Stimulated activated naive CD8-positive, alpha-beta T cell treated with anti-CD3 and anti-CD28 coated beads, Interleukin-15, amount 100 ng/mL, for 72 hours (primary cell): ENCODE results near the gene INPP5J.
A peak's percentile ranks its signal among the peaks of the same experiment; 100 is the strongest.
"Not testable (repeated sequence)": the region's sequence is repeated elsewhere in the genome, so short reads cannot be mapped to it uniquely, and the experiment has no call there.

Source experiments
- ATAC-seq: fragments of 150-1000 bp; cut with Tn5 transposase; 2 replicates; pipeline ENCODE4 v1.10.0; 2021; ENCODE audit warnings: mild to moderate bottlenecking, moderate library complexity
- DNase-seq, 2 donors: peaks; one replicate each; pipeline ENCODE4 v3.0.0; 2021 to 2022
- H3K27ac Mint-ChIP-seq, 2 donors: one replicate each; pipeline ENCODE4 v1.8.0; 2022; ENCODE audit warnings: mild to moderate bottlenecking in 2 of 2, mixed read lengths in 2 of 2, moderate library complexity in 2 of 2
- H3K27me3 Mint-ChIP-seq: one replicate; pipeline ENCODE4 v1.8.0; 2022; ENCODE audit warnings: mixed read lengths
- H3K4me1 Mint-ChIP-seq: one replicate; pipeline ENCODE4 v1.8.0; 2022; ENCODE audit warnings: mild to moderate bottlenecking, mixed read lengths
- H3K4me3 Mint-ChIP-seq, 2 donors: one replicate each; pipeline ENCODE4 v1.8.0; 2022; ENCODE audit warnings: mild to moderate bottlenecking in 2 of 2, mixed read lengths in 2 of 2, moderate library complexity in 1 of 2
- H3K9me3 Mint-ChIP-seq, 2 donors: one replicate each; pipeline ENCODE4 v1.8.0; 2022; ENCODE audit warnings: mixed read lengths in 2 of 2

The INPP5J gene

GRCh38 chr22:31105282-31105929 lies 17.4 kb upstream of the INPP5J start:
- DNase-seq (no peak), ATAC-seq (no peak)
- Mint-ChIP-seq H3K4me3 (no peak overlapping the region), H3K4me1 (peaks cover 24% of the 10 kb centered on the region), H3K27ac (no peak overlapping the region), H3K27me3 (no peaks in the 10 kb centered on the region), H3K9me3 (no peaks in the 10 kb centered on the region)

- ATAC-seq = no peak
- H3K9me3 Mint-ChIP-seq = no peaks in the 10 kb centered on the region
- peaks cover 24% of the 10 kb centered on the region for H3K4me1 Mint-ChIP-seq
- peak overlapping the region in 1 of 2 donors; percentile 59 for H3K27ac Mint-ChIP-seq
- DNase-seq = no peak
- H3K27me3 Mint-ChIP-seq = no peaks in the 10 kb centered on the region
- H3K4me3 Mint-ChIP-seq = peak overlapping the region; percentile 84 to 94
Observed at GRCh38 chr22:31106001-31106571, 16.7 kb upstream of the INPP5J start.

DNA sequence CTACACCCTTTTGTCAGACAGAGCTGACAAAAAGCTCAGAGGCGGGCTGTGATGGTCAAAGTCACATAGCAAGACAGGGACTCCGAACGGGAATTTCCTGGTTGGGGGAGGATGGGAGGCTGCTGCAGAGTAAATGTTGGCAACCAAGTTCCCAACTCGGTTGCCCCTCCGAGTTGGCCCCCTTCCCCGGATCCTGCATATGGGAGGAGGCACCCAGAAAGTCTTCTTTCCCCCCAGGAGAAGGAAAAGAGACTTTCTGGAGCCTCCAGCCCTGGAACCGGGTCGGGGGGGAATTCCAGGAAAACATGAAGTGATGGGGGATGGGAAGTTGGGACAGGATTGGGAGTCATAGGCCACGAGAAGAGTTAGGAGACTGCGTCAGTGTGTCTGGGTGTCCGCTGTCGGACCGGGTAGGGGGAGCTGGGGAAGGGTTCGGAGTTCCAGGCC lies 16.0 kb upstream of the INPP5J start:
- DNase-seq (no peak), ATAC-seq (no peak)
- Mint-ChIP-seq H3K4me3 (peak overlapping the region; percentile 84 to 94), H3K9me3 (no peaks in the 10 kb centered on the region), H3K27me3 (no peaks in the 10 kb centered on the region), H3K4me1 (peaks cover 24% of the 10 kb centered on the region), H3K27ac (peak overlapping the region; percentile 76 to 94)

DNA sequence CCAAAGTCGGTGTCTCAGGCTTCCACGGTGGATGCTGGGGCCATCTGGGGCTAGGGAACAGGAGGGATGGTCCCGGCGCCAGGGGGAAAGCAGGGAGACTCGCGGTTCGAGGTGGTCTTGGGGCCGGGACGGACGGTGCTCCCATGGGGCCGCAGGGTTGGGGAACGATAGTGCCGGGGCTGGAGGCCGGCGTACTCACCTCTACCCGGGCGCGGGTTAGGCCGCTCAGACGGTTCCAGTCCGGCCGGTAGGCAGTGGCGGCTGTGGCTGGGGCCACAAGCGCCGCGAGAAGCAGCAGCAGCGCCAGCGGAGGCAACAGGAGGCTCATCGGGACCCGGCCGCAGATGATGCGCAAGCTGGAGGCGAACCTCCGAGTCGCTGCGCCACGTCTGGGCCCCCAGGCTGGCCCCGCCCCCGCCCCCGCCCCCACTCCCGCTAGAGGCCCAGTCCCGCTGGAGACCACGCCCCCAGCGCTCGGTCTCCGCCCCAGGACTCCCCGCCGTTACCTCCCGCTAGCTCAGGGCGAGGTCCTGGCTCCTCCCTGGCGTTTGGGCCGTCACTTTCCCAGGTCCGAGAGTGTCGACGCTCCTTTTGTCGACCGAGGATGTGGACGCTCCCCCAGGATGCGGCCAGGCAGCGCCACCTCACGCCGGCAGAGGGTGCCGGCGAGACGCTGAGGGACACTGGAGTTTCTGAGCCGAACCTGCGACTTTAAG lies 15.4 kb upstream of the INPP5J start, which contains the start of gene SELENOM:
TSS of gene SELENOM (minus strand) at position 391 of the 716 bp plus-strand sequence. CDS start at position 328, 63 bp downstream.
- H3K27ac Mint-ChIP-seq = peak within 1 kb of the TSS; percentile 76 to 94
- peaks cover 24% of the 10 kb centered on the region for H3K4me1 Mint-ChIP-seq
- peak; percentile 84 to 92 for DNase-seq
- no peaks in the 10 kb centered on the region for H3K9me3 Mint-ChIP-seq
- no peaks in the 10 kb centered on the region for H3K27me3 Mint-ChIP-seq
- peak; percentile 95 for ATAC-seq
- peak within 1 kb of the TSS; percentile 84 to 94 for H3K4me3 Mint-ChIP-seq

- DNase-seq (no peak), ATAC-seq (peak; percentile 47)
- Mint-ChIP-seq H3K4me3 (peak overlapping the region; percentile 84 to 94), H3K27me3 (no peaks in the 10 kb centered on the region), H3K4me1 (peaks cover 24% of the 10 kb centered on the region), H3K9me3 (no peaks in the 10 kb centered on the region), H3K27ac (peak overlapping the region; percentile 8 to 86)
Observed at GRCh38 chr22:31107894-31108218, 14.9 kb upstream of the INPP5J start.

GRCh38 chr22:31112547-31113091 lies 10.1 kb upstream of the INPP5J start:
- not testable (repeated sequence) for ATAC-seq, H3K27ac Mint-ChIP-seq, H3K27me3 Mint-ChIP-seq, H3K9me3 Mint-ChIP-seq, DNase-seq, H3K4me3 Mint-ChIP-seq, H3K4me1 Mint-ChIP-seq

DNA sequence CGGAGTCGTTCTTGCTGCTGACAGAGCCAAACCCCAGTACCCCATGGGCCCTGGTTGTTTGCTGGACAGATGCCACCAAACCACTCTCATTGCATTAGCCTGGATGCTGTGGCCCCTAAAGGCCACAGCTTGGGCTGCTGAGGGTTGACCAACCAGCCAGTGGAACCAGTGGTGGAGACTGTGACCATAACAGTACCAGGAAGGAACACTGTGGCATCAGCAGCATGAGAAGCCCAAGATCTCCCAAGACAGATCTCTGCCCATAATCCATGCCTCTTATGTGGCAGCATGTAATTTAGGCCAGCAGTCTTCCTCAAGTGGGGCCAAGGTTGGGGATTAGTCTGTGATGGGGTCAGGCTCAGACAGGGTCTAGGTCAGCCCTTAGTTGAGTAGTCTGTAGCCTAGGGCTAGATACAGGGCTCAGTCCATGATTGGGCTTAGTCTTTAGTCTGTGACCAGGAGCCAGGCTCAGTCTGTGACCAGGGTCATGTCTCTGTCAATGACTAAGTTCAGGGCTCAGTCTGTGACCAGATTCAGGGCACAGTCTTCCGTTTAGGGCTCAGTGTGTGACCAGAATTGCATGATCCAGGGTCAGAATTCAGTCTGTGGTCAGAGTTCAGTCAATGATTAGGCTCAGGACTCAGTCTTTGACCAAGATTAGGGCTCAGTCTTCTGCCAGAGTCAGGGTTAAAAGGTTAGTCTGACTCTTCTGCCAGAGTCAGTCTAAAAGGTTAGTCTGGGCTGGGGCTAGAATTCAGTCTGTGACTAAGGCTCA lies 4.5 kb upstream of the INPP5J start:
- no peaks in the 10 kb centered on the region for H3K4me1 Mint-ChIP-seq
- no peak overlapping the region for H3K4me3 Mint-ChIP-seq
- no peak for ATAC-seq
- H3K27me3 Mint-ChIP-seq = no peaks in the 10 kb centered on the region
- H3K9me3 Mint-ChIP-seq = no peaks in the 10 kb centered on the region
- H3K27ac Mint-ChIP-seq = peak overlapping the region in 1 of 2 donors; percentile 30
- DNase-seq = no peak

DNA sequence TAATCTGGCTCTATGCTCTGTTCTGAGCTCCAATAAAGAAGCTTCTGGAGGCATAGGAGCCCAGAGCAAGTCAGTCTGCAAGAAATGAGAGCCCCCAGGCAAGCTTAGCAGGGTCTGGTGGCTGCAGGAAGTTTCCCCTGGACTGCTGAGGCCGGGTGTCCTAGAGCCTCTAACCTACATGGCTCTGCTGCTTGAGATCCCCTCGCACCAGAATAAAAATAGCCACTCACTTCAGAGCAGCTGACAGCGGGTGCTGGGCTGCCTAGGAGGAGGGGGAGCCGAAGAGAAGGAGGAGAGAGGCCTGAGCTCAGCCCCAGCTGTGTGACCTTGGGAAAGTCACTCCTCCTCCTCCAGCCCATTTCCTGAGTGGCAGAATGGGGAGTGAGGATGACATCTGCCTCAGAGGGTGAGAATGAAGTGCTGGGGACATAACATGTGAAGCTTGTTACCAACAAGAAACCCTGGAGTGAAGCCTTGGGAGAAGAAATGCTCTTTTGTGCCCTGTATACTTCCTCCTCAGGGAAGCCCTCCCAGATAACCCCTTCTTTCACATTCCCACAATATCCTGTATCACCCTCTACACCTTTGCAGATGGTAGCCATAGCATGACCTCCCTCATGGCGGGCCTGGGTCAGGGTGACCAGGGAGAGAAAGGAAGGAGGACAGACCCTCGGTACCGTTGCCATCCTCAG lies 3.6 kb upstream of the INPP5J start:
- Mint-ChIP-seq H3K4me3 (no peak overlapping the region), H3K4me1 (no peaks in the 10 kb centered on the region), H3K9me3 (no peaks in the 10 kb centered on the region), H3K27ac (no peak overlapping the region), H3K27me3 (no peaks in the 10 kb centered on the region)
- DNase-seq = no peak
- ATAC-seq = no peak

GRCh38 chr22:31120230-31120629 lies 2.5 kb upstream of the INPP5J start:
- Mint-ChIP-seq H3K27ac (no peak overlapping the region), H3K27me3 (no peaks in the 10 kb centered on the region), H3K4me3 (no peak overlapping the region), H3K4me1 (no peaks in the 10 kb centered on the region), H3K9me3 (no peaks in the 10 kb centered on the region)
- no peak for ATAC-seq
- DNase-seq = no peak

DNA sequence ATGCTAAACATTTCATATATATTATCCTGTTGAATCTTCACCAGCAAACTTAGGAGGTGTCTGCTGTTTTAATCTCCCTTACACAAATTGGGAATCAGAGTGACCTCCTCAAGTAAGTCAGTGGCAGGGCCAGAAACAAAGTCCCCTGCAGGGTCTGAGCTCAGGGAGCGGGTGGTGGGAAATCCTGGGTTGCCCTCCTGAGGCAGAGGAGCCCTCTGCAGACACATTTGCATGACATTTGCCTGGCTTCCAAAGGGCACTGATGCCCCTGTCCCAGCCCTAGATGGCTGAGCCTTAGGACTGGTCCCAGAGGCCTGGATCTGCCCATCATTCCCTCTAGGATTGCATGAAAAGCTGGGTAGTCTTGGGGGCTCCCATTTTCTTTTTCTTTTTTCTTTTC lies 2.1 kb upstream of the INPP5J start:
- DNase-seq (no peak), ATAC-seq (no peak)
- no peaks in the 10 kb centered on the region for H3K9me3 Mint-ChIP-seq
- no peak overlapping the region for H3K4me3 Mint-ChIP-seq
- H3K27ac Mint-ChIP-seq = no peak overlapping the region
- no peaks in the 10 kb centered on the region for H3K4me1 Mint-ChIP-seq
- H3K27me3 Mint-ChIP-seq = no peaks in the 10 kb centered on the region

GRCh38 chr22:31121403-31121802 lies 1.4 kb upstream of the INPP5J start:
- Mint-ChIP-seq H3K9me3 (no peaks in the 10 kb centered on the region), H3K4me3 (no peak overlapping the region), H3K27ac (no peak overlapping the region), H3K4me1 (no peaks in the 10 kb centered on the region), H3K27me3 (no peaks in the 10 kb centered on the region)
- no peak for DNase-seq
- no peak for ATAC-seq

DNA sequence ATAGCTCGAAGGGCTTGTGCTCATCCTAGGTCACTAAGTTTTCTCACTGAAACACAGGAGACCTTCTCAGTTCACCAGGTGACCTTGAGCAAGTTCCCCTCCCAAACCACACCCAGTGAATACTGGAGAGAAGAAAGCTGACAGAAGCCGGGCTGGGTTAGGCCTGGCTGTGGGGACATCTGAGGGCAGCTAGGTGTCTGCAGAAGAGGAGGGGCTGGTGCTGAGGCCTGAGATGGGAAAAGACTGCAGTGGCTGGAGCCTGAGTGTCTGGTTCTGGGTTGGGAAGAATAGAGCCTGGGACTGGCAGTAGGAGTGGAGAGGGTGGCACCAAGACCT lies 602 bp upstream of the INPP5J start:
- Mint-ChIP-seq H3K27me3 (no peaks in the 10 kb centered on the region), H3K4me3 (no peak overlapping the region), H3K9me3 (no peaks in the 10 kb centered on the region), H3K4me1 (peaks cover 2% of the 10 kb centered on the region), H3K27ac (peak overlapping the region; percentile 14 to 42)
- no peak for DNase-seq
- ATAC-seq = no peak

GRCh38 chr22:31123292-31123602 lies 481 bp downstream of the INPP5J start:
- peak overlapping the region in 1 of 2 donors; percentile 27 for H3K27ac Mint-ChIP-seq
- H3K4me1 Mint-ChIP-seq = peaks cover 6% of the 10 kb centered on the region
- H3K4me3 Mint-ChIP-seq = no peak overlapping the region
- ATAC-seq (no peak), DNase-seq (no peak)
- H3K9me3 Mint-ChIP-seq = no peaks in the 10 kb centered on the region
- no peaks in the 10 kb centered on the region for H3K27me3 Mint-ChIP-seq

DNA sequence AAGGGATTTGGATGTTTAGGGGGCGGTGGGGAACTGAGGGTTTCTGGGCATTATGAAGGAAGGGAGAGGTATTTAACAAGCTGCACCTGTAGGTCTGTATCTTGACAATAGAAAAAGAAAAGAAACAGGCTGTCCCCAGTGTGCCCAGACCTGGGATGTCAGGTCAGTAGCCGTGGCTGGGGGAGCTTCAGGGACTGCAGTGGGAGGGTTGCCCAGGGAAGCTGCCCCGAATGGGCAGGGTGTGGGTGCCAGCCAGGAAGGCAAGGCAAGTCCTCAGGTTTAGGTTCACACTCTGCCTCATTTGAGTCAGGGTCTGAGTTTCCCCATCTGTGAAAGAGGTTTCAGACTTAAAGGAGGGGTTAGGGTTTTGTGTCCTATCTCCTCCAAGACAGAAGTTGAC lies 1.5 kb downstream of the INPP5J start:
- Mint-ChIP-seq H3K4me3 (no peak overlapping the region), H3K9me3 (no peaks in the 10 kb centered on the region), H3K4me1 (peaks cover 6% of the 10 kb centered on the region)

GRCh38 chr22:31124811-31125465 lies 2.2 kb downstream of the INPP5J start:
- no peak for ATAC-seq
- H3K4me3 Mint-ChIP-seq = no peak overlapping the region

More for the DNA sequence above, 1.5 kb downstream of the INPP5J start:
- DNase-seq (no peak), ATAC-seq (no peak)
- peak overlapping the region in 1 of 2 donors; percentile 49 for H3K27ac Mint-ChIP-seq
- no peaks in the 10 kb centered on the region for H3K27me3 Mint-ChIP-seq

More at GRCh38 chr22:31124811-31125465, 2.2 kb downstream of the INPP5J start:
- no peak overlapping the region for H3K27ac Mint-ChIP-seq
- no peaks in the 10 kb centered on the region for H3K9me3 Mint-ChIP-seq
- no peaks in the 10 kb centered on the region for H3K27me3 Mint-ChIP-seq
- DNase-seq = no peak
- peaks cover 6% of the 10 kb centered on the region for H3K4me1 Mint-ChIP-seq
